ENCODE measurements around the gene DGCR6.
"Not testable (repeated sequence)": the region's sequence is repeated elsewhere in the genome, so short reads cannot be mapped to it uniquely, and the experiment has no call there.

The DGCR6 gene

GRCh38 chr22:18954990-18955571, 49.0 kb downstream of the DGCR6 start:
- DNase-seq (ENCODE audit: insufficient read length, low spot score): no peak
- FAIRE-seq: no peak
- no peak for TF ChIP-seq POLR2A (IDR thresholded peaks at IDR 0.05; ENCODE audit: low read depth, low read length)

GRCh38 chr22:18955696-18956095, 49.6 kb downstream of the DGCR6 start:
- no peak for TF ChIP-seq POLR2A (IDR thresholded peaks at IDR 0.05; ENCODE audit: low read depth, low read length)
- no peak for DNase-seq (ENCODE audit: insufficient read length, low spot score)
- FAIRE-seq: no peak

- DNase-seq (ENCODE audit: insufficient read length, low spot score); FAIRE-seq: not testable (repeated sequence)
These were observed 50.2 kb downstream of the DGCR6 start for GRCh38 chr22:18956121-18956895.

GRCh38 chr22:18956956-18957355, 50.8 kb downstream of the DGCR6 start:
- FAIRE-seq: not testable (repeated sequence)

GRCh38 chr22:18957621-18958320, 51.7 kb downstream of the DGCR6 start:
- not testable (repeated sequence) for DNase-seq (ENCODE audit: insufficient read length, low spot score); FAIRE-seq

More at GRCh38 chr22:18956956-18957355, 50.8 kb downstream of the DGCR6 start:
- not testable (repeated sequence) for DNase-seq (ENCODE audit: insufficient read length, low spot score)

- not testable (repeated sequence) for FAIRE-seq; DNase-seq (ENCODE audit: insufficient read length, low spot score)
These were observed 52.2 kb downstream of the DGCR6 start for GRCh38 chr22:18958321-18958705.

- not testable (repeated sequence) for FAIRE-seq
- peak; percentile 26 for DNase-seq (ENCODE audit: insufficient read length, low spot score)
These were observed 52.6 kb downstream of the DGCR6 start for GRCh38 chr22:18958738-18959137.

GRCh38 chr22:18959266-18959665, 53.1 kb downstream of the DGCR6 start:
- FAIRE-seq; DNase-seq (ENCODE audit: insufficient read length, low spot score): not testable (repeated sequence)

- DNase-seq (ENCODE audit: insufficient read length, low spot score): not testable (repeated sequence)
These were observed 53.6 kb downstream of the DGCR6 start for GRCh38 chr22:18959741-18960140.

GRCh38 chr22:18960166-18960820, 54.2 kb downstream of the DGCR6 start:
- DNase-seq (ENCODE audit: insufficient read length, low spot score); FAIRE-seq: not testable (repeated sequence)

More at GRCh38 chr22:18959741-18960140, 53.6 kb downstream of the DGCR6 start:
- FAIRE-seq: not testable (repeated sequence)

GRCh38 chr22:18961201-18961600, 55.1 kb downstream of the DGCR6 start:
- not testable (repeated sequence) for DNase-seq (ENCODE audit: insufficient read length, low spot score); FAIRE-seq

All from H54 (cell line).